Neuronal stem cell (in vitro differentiated cells): ENCODE results near the gene RCBTB1.

ENCODE experiments used
- DNase-seq: peaks from one replicate; pipeline ENCODE4 v3.0.0-alpha.2; 2013; ENCODE audit warnings: low spot score
- H2AFZ ChIP-seq: one replicate; pipeline ENCODE4 v1.6.1; 2013; ENCODE audit warnings: mild to moderate bottlenecking, low read length, inconsistent platforms
- H2AK5ac ChIP-seq: 2 replicates; pipeline ENCODE4 v1.6.1; 2013; ENCODE audit warnings: low read depth, mild to moderate bottlenecking, inconsistent platforms, low read length, moderate library complexity, mixed read lengths
- H2BK120ac ChIP-seq: 2 replicates; pipeline ENCODE4 v1.6.1; 2013; ENCODE audit warnings: low read depth, mild to moderate bottlenecking, inconsistent platforms, low read length, moderate library complexity, mixed read lengths
- H2BK12ac ChIP-seq: one replicate; pipeline ENCODE4 v1.6.1; 2013; ENCODE audit warnings: low read length, inconsistent platforms
- H2BK15ac ChIP-seq: 2 replicates; pipeline ENCODE4 v1.6.1; 2013; ENCODE audit warnings: mild to moderate bottlenecking, low read length, inconsistent platforms, mixed read lengths
- H2BK5ac ChIP-seq: one replicate; pipeline ENCODE4 v1.6.1; 2013; ENCODE audit warnings: inconsistent platforms, mild to moderate bottlenecking, low read length, moderate library complexity
- H3K14ac ChIP-seq: one replicate; pipeline ENCODE4 v1.6.1; 2013; ENCODE audit warnings: low read length, inconsistent platforms
- H3K18ac ChIP-seq: 2 replicates; pipeline ENCODE4 v1.6.1; 2013; ENCODE audit warnings: low read length, inconsistent platforms
- H3K23ac ChIP-seq: 2 replicates; pipeline ENCODE4 v1.6.1; 2013; ENCODE audit warnings: low read depth, mild to moderate bottlenecking, mixed read lengths, low read length, inconsistent platforms; ENCODE audit not compliant: poor library complexity
- H3K27ac ChIP-seq: replicated peaks from 3 replicates; pipeline ENCODE4 v1.5.1; 2013; ENCODE audit warnings: low read length, inconsistent platforms
- H3K27me3 ChIP-seq, 3 experiments: 2 replicates each; pipeline ENCODE4 v1.6.1; 2013; ENCODE audit warnings: low read length in 3 of 3, mild to moderate bottlenecking in 2 of 3, inconsistent platforms in 1 of 3, low read depth in 1 of 3, mixed read lengths in 1 of 3, moderate library complexity in 1 of 3; ENCODE audit not compliant: control insufficient read depth in 3 of 3, insufficient read depth in 3 of 3
- H3K36me3 ChIP-seq, 2 donors: replicated peaks in 1 of 2; 2 replicates each; pipeline ENCODE4 v1.6.1; 2013; ENCODE audit warnings: low read length in 2 of 2; ENCODE audit not compliant: control insufficient read depth in 2 of 2, insufficient read depth in 2 of 2
- H3K4ac ChIP-seq: 2 replicates; pipeline ENCODE4 v1.6.1; 2013; ENCODE audit warnings: inconsistent platforms, mild to moderate bottlenecking, low read length, moderate library complexity
- H3K4me1 ChIP-seq, 2 donors: 1 replicate in 1 of 2; 2 replicates in 1 of 2; pipeline ENCODE4 v1.6.1; 2013; ENCODE audit warnings: low read length in 2 of 2, low read depth in 1 of 2; ENCODE audit not compliant: control insufficient read depth in 2 of 2, insufficient read depth in 1 of 2
- H3K4me2 ChIP-seq: one replicate; pipeline ENCODE4 v1.6.1; 2013; ENCODE audit warnings: mild to moderate bottlenecking, low read length, inconsistent platforms; ENCODE audit not compliant: insufficient read depth, poor library complexity, severe bottlenecking
- H3K4me3 ChIP-seq, 2 donors: 2 replicates each; pipeline ENCODE4 v1.5.1; 2013; ENCODE audit warnings: low read length in 2 of 2, mild to moderate bottlenecking in 2 of 2, inconsistent platforms in 1 of 2, moderate library complexity in 1 of 2
- H3K79me1 ChIP-seq: one replicate; pipeline ENCODE4 v1.6.1; 2013; ENCODE audit warnings: low read depth, mild to moderate bottlenecking, inconsistent platforms, low read length, moderate library complexity
- H3K9ac ChIP-seq: one replicate; pipeline ENCODE4 v1.6.1; 2013; ENCODE audit warnings: mild to moderate bottlenecking, low read depth, low read length, inconsistent platforms; ENCODE audit not compliant: poor library complexity
- H3K9me3 ChIP-seq, 2 donors: replicated peaks in 1 of 2; 2 replicates each; pipeline versions ENCODE3 to v1.6.1; 2013; ENCODE audit warnings: low read length in 2 of 2, mild to moderate bottlenecking in 2 of 2, inconsistent platforms in 1 of 2, low read depth in 1 of 2, mixed read lengths in 1 of 2, moderate library complexity in 1 of 2; ENCODE audit not compliant: control insufficient read depth in 2 of 2, insufficient read depth in 1 of 2
- H4K8ac ChIP-seq: one replicate; pipeline ENCODE4 v1.6.1; 2013; ENCODE audit warnings: low read depth, mild to moderate bottlenecking, inconsistent platforms, low read length, moderate library complexity
- H4K91ac ChIP-seq: one replicate; pipeline ENCODE4 v1.6.1; 2013; ENCODE audit warnings: low read length, low read depth, mild to moderate bottlenecking, inconsistent platforms; ENCODE audit not compliant: poor library complexity
- WGBS, 2 donors: extraction: QIAGEN DNeasy Blood & Tissue Kit; methylation state at CpG; one replicate each; pipeline ENCODE4 v1.1.7; 2013; ENCODE audit warnings: missing lambda C conversion rate in 2 of 2, mixed read lengths in 1 of 2; ENCODE audit not compliant: insufficient read length in 2 of 2, insufficient replicate concordance in 1 of 2; ENCODE audit errors: extremely low coverage in 2 of 2; 5-methylcytosine and 5-hydroxymethylcytosine counted together

RCBTB1 gene

DNA sequence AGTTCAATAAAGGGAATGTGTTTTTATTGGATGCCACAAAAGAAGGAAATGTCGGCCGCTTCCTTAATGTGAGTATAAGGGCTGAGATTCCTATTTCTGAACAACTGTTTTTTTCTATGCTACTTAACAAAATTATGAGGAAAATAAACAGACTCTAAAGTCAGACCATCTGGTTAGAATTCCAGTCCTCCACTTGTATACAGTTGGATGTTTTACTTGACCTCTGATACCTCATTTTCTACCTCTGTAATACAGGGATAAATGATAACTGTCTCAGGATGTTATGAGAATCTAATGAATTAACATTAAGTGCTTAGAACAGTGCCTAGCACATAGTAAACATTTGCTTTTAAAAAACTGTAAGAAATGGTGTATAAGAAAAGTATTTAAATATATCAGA, 96.8 kb downstream of the RCBTB1 start:
- Histone ChIP-seq H3K14ac (no peak overlapping the region), H2BK5ac (no peak overlapping the region)

More for the DNA sequence above, 96.8 kb downstream of the RCBTB1 start:
- no peaks in the 10 kb centered on the region for H3K27me3 ChIP-seq
- H3K4ac ChIP-seq = no peak overlapping the region
- no peak overlapping the region for H2BK120ac ChIP-seq
- no peak overlapping the region for H4K8ac ChIP-seq
- H2AK5ac ChIP-seq = no peak overlapping the region
- H3K23ac ChIP-seq = no peak overlapping the region
- no peak overlapping the region for H3K18ac ChIP-seq
- no peak overlapping the region for H3K9ac ChIP-seq
- no peak overlapping the region for H3K27ac ChIP-seq
- DNase-seq = no peak
- no peak overlapping the region for H4K91ac ChIP-seq
- H2BK15ac ChIP-seq = no peak overlapping the region
- WGBS, 2 donors = no CpG with 5 or more reads among the region's 2 CpGs
- H2BK12ac ChIP-seq = no peak overlapping the region
- no peak overlapping the region for H3K4me3 ChIP-seq
- no peaks in the 10 kb centered on the region for H3K4me1 ChIP-seq
- no peak overlapping the region for H2AFZ ChIP-seq
- no peaks in the 10 kb centered on the region for H3K9me3 ChIP-seq
- peaks cover 0 to 9% of the 10 kb centered on the region in 2 donors for H3K36me3 ChIP-seq
- no peaks in the 10 kb centered on the region for H3K79me1 ChIP-seq
- no peak overlapping the region for H3K4me2 ChIP-seq
